ENCODE measurements around the gene TTC29. TPM values are rescaled to one million over a fixed set of nuclear protein-coding genes. Genes with fewer than 3 reads are reported as not detected.

The TTC29 gene
- total RNA-seq, 1 donor from 2014 or later: 0.56 TPM

DNA sequence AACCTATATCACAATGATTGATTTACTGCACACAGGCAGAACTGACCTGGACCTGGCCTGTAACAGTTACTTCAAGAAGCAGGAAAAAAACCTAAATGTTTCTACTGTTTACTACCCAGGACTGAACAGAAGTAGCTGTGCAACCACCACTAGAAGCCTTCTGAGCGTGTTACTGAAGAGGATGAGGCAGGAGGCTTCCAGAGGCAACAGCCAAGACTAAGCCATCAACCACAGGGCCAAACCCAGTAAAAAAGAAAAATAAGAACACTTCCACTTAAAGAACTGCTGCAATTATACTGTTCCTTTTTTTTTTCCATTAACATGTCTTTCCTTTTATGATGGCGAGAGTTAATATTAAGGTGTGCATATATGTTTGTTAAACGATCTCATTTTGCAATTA, 29.4 kb upstream of the TTC29 start:
- Mint-ChIP-seq H3K4me1 (peaks cover 4% of the 10 kb centered on the region), H3K36me3 (no peaks in the 10 kb centered on the region), H3K4me3 (no peak overlapping the region), H3K27me3 (ENCODE audit: low read depth) (no peaks in the 10 kb centered on the region), H3K9me3 (no peaks in the 10 kb centered on the region), H3K27ac (no peak overlapping the region)
- TF ChIP-seq, protein P1, sequence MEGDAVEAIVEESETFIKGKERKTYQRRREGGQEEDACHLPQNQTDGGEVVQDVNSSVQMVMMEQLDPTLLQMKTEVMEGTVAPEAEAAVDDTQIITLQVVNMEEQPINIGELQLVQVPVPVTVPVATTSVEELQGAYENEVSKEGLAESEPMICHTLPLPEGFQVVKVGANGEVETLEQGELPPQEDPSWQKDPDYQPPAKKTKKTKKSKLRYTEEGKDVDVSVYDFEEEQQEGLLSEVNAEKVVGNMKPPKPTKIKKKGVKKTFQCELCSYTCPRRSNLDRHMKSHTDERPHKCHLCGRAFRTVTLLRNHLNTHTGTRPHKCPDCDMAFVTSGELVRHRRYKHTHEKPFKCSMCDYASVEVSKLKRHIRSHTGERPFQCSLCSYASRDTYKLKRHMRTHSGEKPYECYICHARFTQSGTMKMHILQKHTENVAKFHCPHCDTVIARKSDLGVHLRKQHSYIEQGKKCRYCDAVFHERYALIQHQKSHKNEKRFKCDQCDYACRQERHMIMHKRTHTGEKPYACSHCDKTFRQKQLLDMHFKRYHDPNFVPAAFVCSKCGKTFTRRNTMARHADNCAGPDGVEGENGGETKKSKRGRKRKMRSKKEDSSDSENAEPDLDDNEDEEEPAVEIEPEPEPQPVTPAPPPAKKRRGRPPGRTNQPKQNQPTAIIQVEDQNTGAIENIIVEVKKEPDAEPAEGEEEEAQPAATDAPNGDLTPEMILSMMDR (IDR thresholded peaks at IDR 0.05; ENCODE audit: unreplicated experiment): no peak
- DNase-seq (ENCODE audit: low spot score in 2 of 2, unreplicated experiment in 2 of 2): no peak

DNA sequence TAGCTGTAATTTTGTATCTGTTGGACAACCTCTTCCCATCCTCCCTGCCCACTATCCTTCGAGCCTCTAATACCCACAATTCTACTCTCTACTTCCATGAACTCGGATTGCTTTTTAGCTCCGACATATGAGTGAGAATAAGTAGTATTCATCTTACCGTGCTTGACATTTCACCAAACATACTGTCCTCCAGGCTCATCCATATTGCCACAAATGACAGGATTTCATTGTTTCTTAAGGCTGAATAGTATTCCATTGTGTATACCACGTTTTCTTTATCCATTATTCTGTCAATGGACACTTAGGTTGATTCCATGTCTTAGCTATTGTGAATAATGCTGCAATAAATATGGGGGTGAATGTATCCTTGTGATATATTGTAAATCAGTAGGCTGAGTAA, 26.4 kb upstream of the TTC29 start:
- H3K27me3 Mint-ChIP-seq (ENCODE audit: low read depth): no peaks in the 10 kb centered on the region
- no peak for DNase-seq (ENCODE audit: low spot score in 2 of 2, unreplicated experiment in 2 of 2)
- no peaks in the 10 kb centered on the region for H3K36me3 Mint-ChIP-seq
- H3K4me3 Mint-ChIP-seq: no peak overlapping the region
- H3K4me1 Mint-ChIP-seq: peaks cover 4% of the 10 kb centered on the region
- peaks cover 7% of the 10 kb centered on the region for H3K9me3 Mint-ChIP-seq
- TF ChIP-seq, protein P1 (IDR thresholded peaks at IDR 0.05; ENCODE audit: unreplicated experiment): no peak
- H3K27ac Mint-ChIP-seq: no peak overlapping the region

DNA sequence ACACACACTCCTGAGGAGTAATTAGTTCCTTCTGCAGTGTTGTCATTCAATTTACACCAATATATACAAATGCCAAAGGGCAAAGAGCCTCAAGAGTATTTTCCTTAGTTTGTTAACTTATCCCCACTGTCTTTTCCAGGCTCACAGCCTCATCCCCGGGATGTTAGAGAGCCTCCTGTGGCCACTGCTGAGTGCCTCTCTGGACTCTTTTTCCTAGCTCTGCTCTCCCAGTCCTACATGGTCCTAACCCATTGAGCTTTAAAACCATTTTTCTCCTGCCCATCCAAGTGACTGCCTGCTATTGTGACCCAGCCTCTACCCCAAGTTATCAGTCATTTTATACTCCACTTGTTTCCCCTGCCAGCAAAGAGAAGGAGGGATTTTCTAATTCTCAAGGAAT, 23.5 kb upstream of the TTC29 start:
- Mint-ChIP-seq H3K36me3 (no peaks in the 10 kb centered on the region), H3K4me3 (no peak overlapping the region), H3K4me1 (no peaks in the 10 kb centered on the region), H3K9me3 (peaks cover 16% of the 10 kb centered on the region), H3K27me3 (ENCODE audit: low read depth) (peaks cover 3% of the 10 kb centered on the region), H3K27ac (no peak overlapping the region)
- DNase-seq (ENCODE audit: low spot score in 2 of 2, unreplicated experiment in 2 of 2): no peak
- TF ChIP-seq, protein P1 (IDR thresholded peaks at IDR 0.05; ENCODE audit: unreplicated experiment): no peak

DNA sequence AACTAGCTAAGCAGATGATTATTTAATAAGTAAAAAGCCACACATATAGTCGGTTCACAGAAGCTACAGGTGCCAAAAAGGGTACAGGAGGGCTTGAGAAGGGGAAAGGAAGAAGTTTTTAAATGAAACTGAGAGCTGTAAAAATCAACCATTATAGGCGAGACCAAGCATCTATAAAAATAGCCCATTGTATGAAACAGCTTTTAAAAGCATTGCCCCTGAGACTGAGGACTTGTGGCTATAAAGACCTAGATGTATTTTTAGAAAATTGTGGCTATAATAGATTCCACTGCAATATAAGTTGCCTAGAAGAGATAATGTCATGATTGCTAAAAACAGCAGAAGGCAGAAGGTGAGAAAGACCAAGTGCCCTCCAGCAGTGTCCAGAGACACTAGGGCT, 15.0 kb upstream of the TTC29 start:
- TF ChIP-seq, protein P1 (IDR thresholded peaks at IDR 0.05; ENCODE audit: unreplicated experiment): no peak
- H3K4me1 Mint-ChIP-seq: no peaks in the 10 kb centered on the region
- H3K27ac Mint-ChIP-seq: no peak overlapping the region
- no peaks in the 10 kb centered on the region for H3K9me3 Mint-ChIP-seq
- H3K27me3 Mint-ChIP-seq (ENCODE audit: low read depth): peaks cover 13% of the 10 kb centered on the region
- no peak overlapping the region for H3K4me3 Mint-ChIP-seq
- H3K36me3 Mint-ChIP-seq: no peaks in the 10 kb centered on the region
- no peak for DNase-seq (ENCODE audit: low spot score in 2 of 2, unreplicated experiment in 2 of 2)

DNA sequence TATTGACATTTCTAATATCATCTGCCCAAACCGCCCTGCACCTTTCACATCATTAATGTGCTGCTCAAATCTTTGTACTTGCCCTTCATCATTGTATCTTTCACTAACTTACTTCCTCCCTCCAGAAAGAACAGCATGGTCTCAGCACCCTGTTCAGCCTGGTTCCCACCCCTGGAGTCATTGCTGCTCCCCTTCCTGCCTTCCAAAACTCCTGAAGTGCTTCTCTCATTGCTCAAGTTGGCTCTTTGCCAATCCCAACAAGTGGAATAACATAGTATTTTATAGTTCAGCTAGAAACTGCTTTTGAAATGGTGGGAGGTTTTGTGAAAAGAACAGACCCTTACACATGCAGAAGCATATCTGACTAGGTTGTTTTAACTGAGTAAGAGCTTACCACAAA, 14.0 kb upstream of the TTC29 start:
- no peaks in the 10 kb centered on the region for H3K9me3 Mint-ChIP-seq
- H3K27ac Mint-ChIP-seq: no peak overlapping the region
- TF ChIP-seq, protein P1 (IDR thresholded peaks at IDR 0.05; ENCODE audit: unreplicated experiment): no peak
- DNase-seq (ENCODE audit: low spot score in 2 of 2, unreplicated experiment in 2 of 2): no peak
- H3K4me1 Mint-ChIP-seq: no peaks in the 10 kb centered on the region
- no peaks in the 10 kb centered on the region for H3K36me3 Mint-ChIP-seq
- H3K27me3 Mint-ChIP-seq (ENCODE audit: low read depth): peaks cover 16% of the 10 kb centered on the region
- H3K4me3 Mint-ChIP-seq: no peak overlapping the region

DNA sequence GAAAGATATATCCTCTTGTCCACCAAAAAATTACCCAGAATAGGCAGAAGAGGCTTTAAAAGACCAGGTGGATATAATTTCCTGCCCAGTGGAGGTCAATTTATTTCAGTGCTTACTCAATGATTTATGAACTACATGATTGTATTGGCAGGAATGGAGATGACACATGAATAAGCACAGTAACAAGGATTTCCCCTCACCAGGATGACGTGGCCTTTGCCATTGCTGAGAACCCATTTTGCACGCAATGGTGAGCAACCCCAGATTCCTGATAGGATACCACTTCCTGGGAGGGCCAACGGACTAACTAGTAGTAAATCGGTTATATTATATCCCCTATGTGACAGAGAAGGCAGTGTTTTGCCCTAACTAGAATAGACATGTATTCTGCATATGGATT, 11.6 kb upstream of the TTC29 start:
- no peaks in the 10 kb centered on the region for H3K36me3 Mint-ChIP-seq
- H3K27me3 Mint-ChIP-seq (ENCODE audit: low read depth): peaks cover 16% of the 10 kb centered on the region
- H3K4me1 Mint-ChIP-seq: no peaks in the 10 kb centered on the region
- no peaks in the 10 kb centered on the region for H3K9me3 Mint-ChIP-seq
- DNase-seq (ENCODE audit: low spot score in 2 of 2, unreplicated experiment in 2 of 2): no peak
- H3K4me3 Mint-ChIP-seq: no peak overlapping the region
- no peak overlapping the region for H3K27ac Mint-ChIP-seq
- TF ChIP-seq, protein P1 (IDR thresholded peaks at IDR 0.05; ENCODE audit: unreplicated experiment): no peak

Data from mesothelial cell of epicardium (in vitro differentiated cells).